IPS DF 4.7 (cell line): ENCODE measurements around the gene RNU1-3.
"Not testable (repeated sequence)": the region's sequence is repeated elsewhere in the genome, so short reads cannot be mapped to it uniquely, and the experiment has no call there.

Experiments used
- DNase-seq: peaks from one replicate; pipeline ENCODE4 v3.0.0-alpha.2; 2013; ENCODE audit warnings: low spot score; ENCODE audit errors: extremely low read depth

RNU1-3 gene

DNA sequence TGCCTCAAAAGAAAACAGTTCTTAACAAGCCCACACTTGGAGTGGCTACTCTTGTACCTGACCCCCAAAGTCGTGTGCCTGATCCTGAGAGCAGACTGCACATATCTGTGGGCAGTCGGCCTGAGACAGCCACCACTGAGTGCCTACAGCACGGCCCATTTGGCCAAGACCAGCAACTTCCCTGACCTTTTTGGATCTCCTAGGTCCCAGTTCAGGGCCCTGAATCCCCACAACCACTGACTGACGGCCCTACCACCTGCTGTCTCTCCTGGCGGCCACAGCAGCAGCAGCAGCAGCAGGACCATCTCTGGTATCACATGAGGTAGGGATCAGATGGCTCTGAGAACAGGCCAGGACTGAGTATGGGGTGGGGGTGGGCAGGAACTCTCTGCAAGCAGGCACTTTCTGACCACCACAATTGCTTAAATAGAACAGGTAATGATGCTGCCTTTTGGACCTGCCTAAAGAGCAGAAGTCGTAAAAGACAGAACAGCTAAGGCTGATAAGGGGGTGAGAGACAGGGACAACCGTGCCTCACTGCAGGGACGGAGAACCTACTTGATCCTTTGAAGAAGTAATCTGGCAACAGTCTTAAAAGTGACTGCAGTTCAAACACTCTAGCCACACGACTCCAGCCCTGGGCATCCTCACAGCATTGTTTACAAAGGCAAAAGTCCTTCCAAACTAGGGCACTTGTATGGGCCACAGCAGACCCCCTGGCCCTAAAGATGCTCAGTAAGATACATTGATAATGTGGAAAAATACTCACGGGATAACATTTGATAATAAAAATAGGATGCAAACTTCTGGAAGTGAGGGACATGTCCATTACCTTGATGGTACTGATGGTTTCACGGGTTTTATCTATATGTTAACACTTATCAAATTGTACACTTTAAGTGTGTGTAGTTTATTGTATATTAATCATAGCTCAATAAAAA, 27.4 kb downstream of the RNU1-3 start:
- DNase-seq, result not testable (repeated sequence)

GRCh38 chr1:16637941-16638778, 28.6 kb downstream of the RNU1-3 start:
- not testable (repeated sequence) for DNase-seq

DNA sequence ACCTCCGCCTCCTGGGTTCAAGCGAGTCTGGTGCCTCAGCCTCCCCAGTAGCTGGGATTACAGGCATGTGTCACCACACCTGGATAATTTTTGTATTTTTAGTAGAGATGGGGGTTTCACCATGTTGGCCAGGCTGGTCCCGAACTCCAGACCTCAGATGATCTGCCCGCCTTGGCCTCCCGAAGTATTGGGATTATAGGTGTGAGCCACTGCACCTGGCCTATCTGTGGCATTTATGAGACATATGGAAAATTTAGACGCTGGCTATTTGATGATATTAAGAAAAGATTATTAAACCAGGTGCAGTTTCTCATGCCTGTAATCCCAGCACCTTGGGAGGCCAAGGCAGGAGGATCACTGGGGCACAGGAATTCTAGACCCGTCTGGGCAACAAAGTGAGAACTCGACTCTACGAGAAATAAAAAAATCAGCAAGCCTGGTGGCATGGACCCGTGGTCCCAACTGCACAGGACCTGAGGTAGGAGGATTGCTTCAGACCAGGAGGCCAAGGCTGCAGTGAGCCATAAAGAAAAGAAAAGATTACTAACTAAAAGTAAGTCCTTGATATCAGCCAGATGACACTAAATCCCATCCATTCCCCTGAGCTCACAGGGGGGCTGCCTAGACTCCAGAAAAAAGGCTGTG, 30.1 kb downstream of the RNU1-3 start:
- not testable (repeated sequence) for DNase-seq

- DNase-seq, result not testable (repeated sequence)
Measured at GRCh38 chr1:16635959-16636358, 30.8 kb downstream of the RNU1-3 start.

DNA sequence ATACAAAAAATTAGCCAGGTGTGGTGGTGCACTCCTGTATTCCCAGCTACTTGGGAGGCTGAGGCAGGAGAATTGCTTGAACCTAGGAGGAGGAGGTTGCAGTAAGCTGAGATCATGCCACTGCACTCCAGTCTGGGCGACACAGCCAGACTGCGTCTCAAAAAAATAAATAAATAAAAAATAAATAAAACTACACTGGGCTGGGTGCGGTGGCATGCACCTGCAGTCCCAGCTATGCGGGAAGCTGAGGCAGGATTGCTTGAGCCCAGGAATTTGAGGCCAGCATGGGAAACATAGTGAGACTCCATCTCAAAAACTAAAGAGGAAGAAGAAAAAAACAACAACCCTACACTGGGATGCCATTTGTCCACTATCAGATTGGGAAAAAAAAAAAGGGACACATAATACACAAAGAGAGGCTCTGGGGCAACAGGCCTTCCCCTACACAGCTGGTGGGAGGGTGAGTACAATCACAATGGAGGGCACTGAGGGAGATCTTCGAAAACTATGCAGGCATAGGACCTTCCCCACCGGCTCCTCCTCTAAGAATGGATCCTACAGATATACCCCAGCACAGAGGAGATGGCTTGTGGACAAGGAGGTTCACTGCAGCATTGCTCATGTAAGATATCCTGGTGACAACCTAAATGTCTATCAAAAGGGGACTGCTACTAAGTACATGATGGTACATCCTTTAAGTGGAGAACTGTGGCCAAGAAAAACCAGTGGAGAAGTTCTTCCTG, 33.0 kb downstream of the RNU1-3 start:
- DNase-seq, result not testable (repeated sequence)

DNA sequence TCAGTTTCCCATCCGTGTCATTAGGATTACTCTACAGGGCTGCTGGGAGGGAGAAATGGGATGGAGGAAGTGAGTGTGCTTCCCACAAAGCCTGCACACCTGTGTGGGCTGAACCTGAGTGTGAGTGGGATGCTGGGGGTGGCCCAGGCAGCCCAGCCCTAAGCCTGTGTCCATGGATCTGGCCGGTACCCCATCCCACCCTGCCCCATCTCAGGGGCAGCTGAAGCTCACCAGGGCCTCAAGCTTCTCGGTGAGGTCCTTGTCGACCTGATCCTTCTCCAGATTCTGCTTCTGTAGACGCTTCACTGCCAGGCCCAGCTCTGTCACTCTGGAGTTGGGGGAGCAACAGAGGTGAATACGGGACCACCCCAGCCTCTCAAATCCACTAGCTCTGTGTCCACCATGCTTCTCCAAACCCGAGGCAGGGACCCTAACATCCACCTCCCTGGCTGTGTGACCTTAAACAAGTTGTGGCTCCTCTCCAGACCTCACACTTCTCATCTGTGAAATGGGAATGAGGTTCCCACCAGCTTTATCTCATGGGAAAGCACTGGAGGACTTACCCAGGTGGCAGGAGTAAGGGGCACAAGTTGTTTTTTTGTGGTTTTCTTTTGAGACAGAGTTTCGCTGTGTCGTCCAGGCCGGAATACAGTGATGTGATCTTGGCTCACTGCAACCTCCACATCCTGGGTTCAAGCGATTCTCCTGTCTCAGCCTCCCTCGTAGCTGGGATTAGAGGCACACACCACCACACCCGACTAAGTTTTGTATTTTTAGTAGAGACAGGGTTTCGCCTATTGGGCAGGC, 34.5 kb downstream of the RNU1-3 start:
- not testable (repeated sequence) for DNase-seq

DNA sequence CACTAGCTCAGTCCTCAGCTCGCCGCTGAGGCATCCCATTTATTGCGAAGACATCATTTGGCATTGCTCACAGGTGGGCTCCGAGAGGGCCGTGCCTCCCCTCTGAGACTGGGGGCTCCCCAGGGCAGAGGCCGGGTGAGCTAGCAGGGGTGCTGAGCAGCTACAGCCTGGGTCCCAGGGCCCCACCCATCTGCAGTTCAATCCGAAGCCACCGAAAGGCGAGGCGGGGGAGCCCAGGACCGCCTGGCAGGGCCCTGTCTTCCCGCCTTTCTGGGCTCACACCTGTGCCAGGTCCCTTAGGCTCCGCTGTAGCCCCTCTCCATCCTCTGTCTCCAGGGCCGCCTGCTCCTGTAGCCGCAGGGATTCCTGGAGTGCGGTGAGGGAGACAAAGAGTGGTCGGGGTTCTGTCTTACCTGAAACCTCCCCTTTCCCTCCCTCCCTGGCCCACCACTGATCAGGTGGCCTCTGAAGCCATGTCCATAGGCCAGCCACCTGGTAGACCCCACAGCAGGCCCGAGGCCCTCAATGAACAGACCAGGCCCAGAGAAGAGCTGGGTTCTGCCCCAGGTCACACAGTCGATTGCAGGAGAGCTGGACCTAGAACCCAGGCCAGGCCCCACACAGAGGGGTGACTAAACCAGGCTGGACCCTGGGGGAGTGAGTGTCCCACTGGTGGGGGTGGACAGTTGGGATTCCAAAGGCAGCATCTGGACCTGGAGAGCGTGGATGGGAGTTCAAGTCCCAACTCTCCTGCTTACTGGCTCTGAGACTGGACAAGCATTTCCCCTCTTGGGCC, 35.3 kb downstream of the RNU1-3 start:
- no peak for DNase-seq

- no peak for DNase-seq
Measured at GRCh38 chr1:16630661-16631247, 36.0 kb downstream of the RNU1-3 start.

DNA sequence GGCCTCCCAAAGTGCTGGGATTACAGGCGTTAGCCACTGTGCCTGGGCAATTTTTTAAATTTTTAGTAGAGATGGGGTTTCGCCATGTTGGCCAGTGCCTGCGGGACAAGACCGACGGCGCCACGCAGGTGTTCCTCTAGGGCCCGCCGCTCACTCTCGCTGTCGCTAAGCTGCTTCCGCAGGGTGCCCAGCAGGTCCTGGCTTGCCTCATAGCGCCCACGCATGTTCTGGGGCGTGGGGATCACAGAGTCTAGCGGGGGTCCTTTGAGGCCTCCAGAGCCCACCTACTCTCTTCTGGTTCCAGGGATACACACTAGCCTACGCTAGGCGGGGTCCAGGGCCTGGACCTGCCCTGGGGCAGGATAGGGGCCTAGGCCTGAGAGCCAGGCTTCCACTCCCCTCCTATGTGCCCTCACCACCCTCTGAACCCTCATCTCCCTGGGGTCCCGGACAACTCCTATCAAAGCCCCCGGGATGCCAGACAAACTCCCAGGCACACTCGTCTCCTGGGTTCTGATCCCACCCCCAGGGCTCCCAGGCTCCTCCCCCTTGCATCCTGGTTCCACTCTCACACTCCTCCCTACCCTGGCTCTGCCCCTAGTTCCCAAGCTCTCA, 36.7 kb downstream of the RNU1-3 start:
- DNase-seq, result not testable (repeated sequence)

GRCh38 chr1:16628361-16629111, 38.2 kb downstream of the RNU1-3 start:
- DNase-seq, result no peak

DNA sequence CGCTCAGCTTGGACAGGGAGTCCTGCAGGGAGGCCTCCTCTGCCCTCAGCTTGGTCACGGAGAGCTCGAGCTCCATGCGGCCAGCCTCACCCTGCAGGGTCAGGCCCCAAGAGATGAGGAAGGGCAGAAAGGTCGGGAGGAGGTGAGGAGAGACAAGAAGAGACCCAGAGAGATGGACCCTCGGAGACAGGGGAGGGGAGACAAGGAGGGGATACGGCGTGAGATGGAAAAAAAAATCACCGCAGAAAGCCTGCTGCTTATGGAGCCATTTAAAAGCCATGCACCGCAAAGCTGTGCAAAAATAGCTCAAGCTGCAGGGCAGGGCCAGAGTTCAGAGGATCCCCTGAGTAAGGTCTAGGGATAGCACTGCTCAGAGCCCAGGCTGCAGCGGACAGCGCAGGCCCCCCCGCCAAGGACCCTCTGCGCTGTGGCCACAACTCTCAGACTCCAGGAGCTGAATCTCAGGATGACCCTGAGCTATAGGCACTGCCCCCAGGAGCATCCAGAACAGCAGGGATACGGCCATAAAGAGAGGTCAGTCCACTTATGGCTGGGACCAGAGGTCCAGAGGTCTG, 40.3 kb downstream of the RNU1-3 start:
- DNase-seq, result not testable (repeated sequence)

- no peak for DNase-seq
Measured at GRCh38 chr1:16625497-16626408, 41.0 kb downstream of the RNU1-3 start.

GRCh38 chr1:16623812-16624719, 42.7 kb downstream of the RNU1-3 start:
- DNase-seq, result not testable (repeated sequence)

DNA sequence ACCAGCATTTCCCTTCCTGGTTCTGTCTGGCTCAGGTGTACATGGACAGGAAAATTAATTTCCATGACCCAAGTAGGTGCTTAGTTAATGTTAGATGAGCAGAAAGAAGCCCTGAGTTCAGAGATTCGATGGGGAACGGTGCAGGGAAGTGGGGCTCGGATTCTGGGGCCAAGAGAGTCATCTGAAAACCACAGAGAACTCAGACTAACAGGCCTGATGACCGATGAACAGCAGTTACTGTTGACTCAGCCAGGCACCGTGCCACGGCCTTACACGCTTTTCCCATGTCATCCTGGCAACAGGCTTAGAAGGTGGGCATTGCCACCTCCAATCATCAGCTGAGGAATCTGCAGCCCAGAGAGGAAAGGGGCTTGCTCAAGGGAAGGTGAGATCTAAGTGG, 43.4 kb downstream of the RNU1-3 start:
- not testable (repeated sequence) for DNase-seq

GRCh38 chr1:16621681-16622315, 45.0 kb downstream of the RNU1-3 start:
- not testable (repeated sequence) for DNase-seq
